NT2/D1 (cell line): ENCODE data around the gene PLEKHH1.

Experiments
- DNase-seq: peaks from one replicate; pipeline ENCODE4 v3.0.0-alpha.2; 2011; ENCODE audit warnings: low read depth, low spot score
- H3K27me3 ChIP-seq: 2 replicates; pipeline ENCODE4 v1.6.0; 2011; ENCODE audit warnings: mild to moderate bottlenecking; ENCODE audit not compliant: insufficient read length, insufficient read depth
- H3K36me3 ChIP-seq: 2 replicates; pipeline ENCODE4 v1.6.1; 2011; ENCODE audit warnings: mild to moderate bottlenecking, low read length, mixed read lengths; ENCODE audit not compliant: insufficient read depth, insufficient read length
- H3K4me1 ChIP-seq: 2 replicates; pipeline ENCODE4 v1.5.1; 2011; ENCODE audit not compliant: insufficient read depth, insufficient read length
- H3K4me3 ChIP-seq: 2 replicates; pipeline ENCODE4 v1.5.1; 2011; ENCODE audit warnings: low read depth; ENCODE audit not compliant: insufficient read length
- H3K9ac ChIP-seq: 2 replicates; pipeline ENCODE4 v1.6.0; 2011; ENCODE audit warnings: low read depth; ENCODE audit not compliant: insufficient read length
- H3K9me3 ChIP-seq: 2 replicates; pipeline ENCODE4 v1.5.1; 2011; ENCODE audit warnings: mild to moderate bottlenecking, low read length; ENCODE audit not compliant: insufficient read depth
- SUZ12 ChIP-seq: IDR thresholded peaks from 2 replicates; pipeline ENCODE4 v1.6.1; 2011; ENCODE audit not compliant: insufficient read length, insufficient read depth; ENCODE audit errors: extremely low read depth
- YY1 ChIP-seq: IDR thresholded peaks from 2 replicates; pipeline ENCODE4 v1.6.1; 2011; ENCODE audit not compliant: insufficient read length, insufficient read depth
- ZNF274 ChIP-seq: IDR thresholded peaks from 2 replicates; pipeline ENCODE4 v1.6.1; 2011; ENCODE audit warnings: mild to moderate bottlenecking, low read depth, low read length

Gene PLEKHH1

DNA sequence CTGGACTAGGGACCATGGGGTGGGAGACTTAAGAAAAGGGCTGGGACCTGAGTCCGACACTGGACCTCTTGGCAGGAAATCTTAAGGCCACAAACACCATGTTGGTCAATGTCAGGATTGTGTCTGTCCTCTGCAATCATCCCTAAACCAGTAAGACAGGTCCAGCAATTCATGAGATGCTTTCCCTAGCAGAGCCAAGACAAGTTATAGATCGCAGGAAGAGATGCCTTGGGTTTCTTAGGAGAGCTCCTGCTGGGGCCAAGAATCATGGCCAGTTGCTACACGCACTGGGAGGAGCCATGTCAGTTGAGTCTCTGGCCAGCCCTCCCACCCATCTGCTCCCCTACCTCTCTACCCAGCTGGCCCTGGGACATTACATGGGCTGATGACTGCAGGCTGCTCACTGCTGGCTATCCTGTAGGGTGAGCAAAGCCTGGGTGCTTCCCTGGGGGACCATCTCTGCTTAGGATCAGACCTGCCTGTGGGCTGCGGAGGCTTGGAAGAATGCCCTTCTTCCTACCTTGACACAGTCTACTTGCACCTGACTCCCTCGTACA, 14.2 kb downstream of the PLEKHH1 start:
- Histone ChIP-seq H3K4me3 (no peak overlapping the region), H3K9ac (no peak overlapping the region), H3K4me1 (no peaks in the 10 kb centered on the region), H3K36me3 (no peaks in the 10 kb centered on the region), H3K9me3 (no peaks in the 10 kb centered on the region), H3K27me3 (no peaks in the 10 kb centered on the region)
- DNase-seq = no peak
- TF ChIP-seq ZNF274 (no peak), SUZ12 (no peak), YY1 (no peak)

DNA sequence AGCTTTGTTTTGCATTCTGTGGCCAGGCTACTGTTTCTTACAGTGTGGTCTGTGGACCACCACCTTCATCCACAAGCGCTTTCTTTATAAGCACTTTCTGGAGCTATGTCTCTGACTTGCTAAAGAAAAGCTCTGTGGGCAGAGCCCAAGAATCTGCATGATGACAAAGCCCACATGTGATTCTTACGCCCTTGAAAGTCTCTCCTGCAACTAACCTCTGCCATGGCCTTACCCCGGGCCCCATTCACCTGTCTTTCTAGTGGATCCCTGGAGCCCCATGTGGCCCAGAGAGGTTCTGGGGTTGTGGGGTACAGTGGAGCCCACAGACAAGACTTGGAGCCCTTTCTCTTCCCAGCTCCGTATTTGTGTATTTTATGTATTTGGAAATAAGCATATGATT, 16.6 kb downstream of the PLEKHH1 start:
- no peaks in the 10 kb centered on the region for H3K9me3 ChIP-seq
- no peaks in the 10 kb centered on the region for H3K4me1 ChIP-seq
- H3K36me3 ChIP-seq = no peaks in the 10 kb centered on the region
- H3K9ac ChIP-seq = no peak overlapping the region
- DNase-seq = no peak
- no peak overlapping the region for H3K4me3 ChIP-seq
- no peaks in the 10 kb centered on the region for H3K27me3 ChIP-seq
- TF ChIP-seq ZNF274 = no peak
- TF ChIP-seq SUZ12 = no peak
- TF ChIP-seq YY1 = no peak

DNA sequence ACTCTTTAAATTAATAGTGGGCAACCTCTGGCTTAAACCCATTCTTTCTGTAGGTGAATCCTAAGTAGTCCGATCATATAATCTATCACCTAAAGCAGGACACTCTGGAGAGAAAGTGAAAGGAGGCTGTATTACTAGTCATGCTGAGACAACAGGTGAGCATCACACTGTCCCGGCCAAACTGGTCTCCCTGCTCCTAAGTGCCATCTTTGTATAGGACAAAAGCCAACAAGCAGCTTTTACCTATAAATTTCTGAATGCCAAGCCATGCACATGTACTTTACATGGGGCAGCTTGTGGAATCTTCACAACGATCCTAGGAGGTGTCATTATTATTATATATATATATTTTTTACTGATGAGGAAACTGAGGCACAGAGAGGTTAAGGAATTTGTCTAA, 18.0 kb downstream of the PLEKHH1 start:
- Histone ChIP-seq H3K27me3 (no peaks in the 10 kb centered on the region), H3K4me1 (no peaks in the 10 kb centered on the region), H3K9me3 (no peaks in the 10 kb centered on the region), H3K4me3 (no peak overlapping the region), H3K36me3 (no peaks in the 10 kb centered on the region), H3K9ac (no peak overlapping the region)
- no peak for DNase-seq
- TF ChIP-seq SUZ12 (no peak), YY1 (no peak), ZNF274 (no peak)

DNA sequence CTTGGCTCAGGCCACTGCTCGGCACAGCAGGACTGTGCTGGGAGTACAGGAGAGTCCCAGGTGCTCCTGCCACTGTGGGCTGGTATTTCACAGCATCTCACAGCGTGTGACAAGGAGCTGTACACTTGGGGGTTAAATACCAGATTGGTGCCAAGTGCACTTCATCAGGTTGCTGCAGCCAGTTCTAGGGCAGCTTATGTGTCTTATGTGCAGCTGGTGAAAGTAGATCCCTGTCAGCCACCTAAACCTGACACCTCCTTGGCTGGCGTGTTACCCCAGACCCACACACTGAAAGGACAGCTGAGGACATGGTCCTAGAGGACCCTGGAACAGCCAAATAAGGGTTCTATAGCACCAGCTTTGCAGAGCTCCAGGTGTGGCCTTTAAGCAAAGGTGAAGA, 18.9 kb downstream of the PLEKHH1 start:
- Histone ChIP-seq H3K9ac (no peak overlapping the region), H3K36me3 (no peaks in the 10 kb centered on the region), H3K9me3 (no peaks in the 10 kb centered on the region), H3K4me1 (no peaks in the 10 kb centered on the region), H3K4me3 (no peak overlapping the region), H3K27me3 (no peaks in the 10 kb centered on the region)
- TF ChIP-seq ZNF274 = no peak
- TF ChIP-seq SUZ12 = no peak
- no peak for TF ChIP-seq YY1
- no peak for DNase-seq

- no peak for DNase-seq
- TF ChIP-seq YY1 (no peak), ZNF274 (no peak), SUZ12 (no peak)
- H3K4me3 ChIP-seq = no peak overlapping the region
- no peaks in the 10 kb centered on the region for H3K4me1 ChIP-seq
- peaks cover 3% of the 10 kb centered on the region for H3K36me3 ChIP-seq
- H3K9ac ChIP-seq = no peak overlapping the region
- no peaks in the 10 kb centered on the region for H3K27me3 ChIP-seq
- H3K9me3 ChIP-seq = no peaks in the 10 kb centered on the region
These were observed 20.5 kb downstream of the PLEKHH1 start for GRCh38 chr14:67553547-67553946.

DNA sequence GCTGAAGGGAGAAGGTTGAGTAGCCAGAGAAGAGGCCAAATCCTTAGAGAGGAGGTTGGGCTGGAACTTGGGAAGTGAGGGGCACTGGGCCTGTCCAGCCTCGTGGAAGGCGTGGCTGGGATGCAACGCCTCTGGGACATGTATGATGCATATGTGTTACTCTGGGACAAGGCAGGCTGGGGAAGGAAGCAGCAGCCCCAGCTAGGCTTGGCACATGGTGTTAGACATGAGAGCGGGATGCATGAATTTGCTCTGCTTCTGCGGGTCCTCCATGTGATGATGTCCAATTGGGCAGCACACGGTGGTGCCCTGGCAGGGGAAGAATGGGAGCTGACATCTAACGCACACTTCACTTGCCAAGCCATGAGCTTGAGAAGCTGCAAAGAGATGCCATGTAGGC, 21.3 kb downstream of the PLEKHH1 start:
- Histone ChIP-seq H3K27me3 (no peaks in the 10 kb centered on the region), H3K36me3 (peaks cover 3% of the 10 kb centered on the region), H3K9me3 (no peaks in the 10 kb centered on the region), H3K4me1 (no peaks in the 10 kb centered on the region), H3K4me3 (no peak overlapping the region), H3K9ac (no peak overlapping the region)
- no peak for TF ChIP-seq ZNF274
- TF ChIP-seq YY1 = no peak
- no peak for TF ChIP-seq SUZ12
- no peak for DNase-seq

DNA sequence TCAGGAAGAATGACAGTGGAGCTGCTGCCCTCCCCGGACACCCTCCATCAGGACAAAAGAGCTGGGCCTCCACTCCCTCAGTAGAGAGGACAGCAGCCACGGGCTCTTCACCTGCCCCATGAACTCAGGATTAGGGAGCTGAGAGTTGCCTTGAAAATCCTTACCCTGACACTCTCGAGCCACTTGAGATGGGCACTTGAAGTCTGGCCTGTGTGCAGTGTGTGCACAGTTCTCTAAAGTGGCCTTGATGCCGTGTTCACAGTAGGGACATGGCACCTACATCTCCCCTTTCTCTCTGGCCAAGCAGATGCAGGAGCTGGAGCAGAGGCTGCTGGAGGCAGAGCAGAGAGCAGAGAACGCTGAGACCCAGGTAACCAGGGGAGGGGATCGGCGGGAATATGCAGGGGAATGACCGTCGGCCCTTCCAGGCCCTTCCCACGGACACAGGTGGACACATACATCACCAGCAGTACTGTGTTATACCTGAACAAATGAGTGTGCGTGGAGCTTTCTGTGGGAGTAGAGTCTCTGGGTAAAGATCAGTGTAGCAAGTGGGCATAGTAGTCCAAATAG, 22.5 kb downstream of the PLEKHH1 start:
- H3K4me3 ChIP-seq = no peak overlapping the region
- H3K4me1 ChIP-seq = peaks cover 2% of the 10 kb centered on the region
- TF ChIP-seq SUZ12 (no peak), YY1 (no peak), ZNF274 (no peak)
- no peaks in the 10 kb centered on the region for H3K9me3 ChIP-seq
- DNase-seq = no peak
- H3K9ac ChIP-seq = no peak overlapping the region
- H3K27me3 ChIP-seq = no peaks in the 10 kb centered on the region
- H3K36me3 ChIP-seq = peaks cover 3% of the 10 kb centered on the region

DNA sequence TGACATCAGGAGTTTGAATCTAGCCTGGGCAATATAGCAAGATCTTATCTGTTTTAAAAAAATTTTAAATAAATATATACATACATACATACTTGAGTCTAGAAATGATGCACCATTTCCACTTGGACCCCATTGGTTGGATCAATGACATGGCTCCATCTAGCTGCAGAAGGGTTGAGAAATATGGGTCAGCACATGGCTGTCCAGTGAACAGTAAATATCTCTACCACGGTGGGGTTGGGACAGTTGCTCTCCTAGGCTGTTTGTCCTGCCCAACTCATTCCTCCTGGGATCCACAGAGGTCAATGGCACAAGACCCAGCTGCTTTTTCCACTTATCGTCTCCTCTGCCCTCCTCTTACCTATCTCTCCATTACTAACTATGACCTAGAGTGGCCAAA, 23.6 kb downstream of the PLEKHH1 start:
- no peak for DNase-seq
- Histone ChIP-seq H3K9me3 (no peaks in the 10 kb centered on the region), H3K27me3 (no peaks in the 10 kb centered on the region), H3K4me3 (no peak overlapping the region), H3K4me1 (peaks cover 2% of the 10 kb centered on the region), H3K9ac (no peak overlapping the region), H3K36me3 (peaks cover 3% of the 10 kb centered on the region)
- TF ChIP-seq ZNF274 (no peak), YY1 (no peak), SUZ12 (no peak)
